HepG2 (cell line): ENCODE measurements around the gene KLF16. TPM values are rescaled to one million over a fixed set of nuclear protein-coding genes. Genes with fewer than 3 reads are reported as not detected.
A peak's percentile ranks its signal among the peaks of the same experiment; 100 is the strongest.

ENCODE experiments used
- AHR ChIP-seq: IDR thresholded peaks from 2 replicates; pipeline ENCODE4 v1.6.1; 2018; ENCODE audit warnings: missing genetic modification reagents, missing compliant biosample characterization
- ARID2 ChIP-seq: sonication (generic); formaldehyde crosslinking; IDR thresholded peaks from 2 replicates; pipeline ENCODE4 v1.8.1; 2022; ENCODE audit warnings: mild to moderate bottlenecking, missing genetic modification reagents, borderline replicate concordance
- ARNT ChIP-seq: fragments of 450-650 bp; IDR thresholded peaks from 2 replicates; pipeline ENCODE4 v1.6.1; 2017
- ATF7-NPFF ChIP-seq: sonication (generic); formaldehyde crosslinking; IDR thresholded peaks from 2 replicates; pipeline ENCODE4 v1.8.1; 2023; ENCODE audit warnings: mild to moderate bottlenecking, low read depth, missing genetic modification reagents, moderate library complexity
- CBX1 ChIP-seq: IDR thresholded peaks from one replicate; pipeline ENCODE4 v1.6.1; 2016; ENCODE audit warnings: antibody characterized with exemption, low read depth
- EEA1 ChIP-seq: sonication (generic); formaldehyde crosslinking; IDR thresholded peaks from 2 replicates; pipeline ENCODE4 v1.5.1; 2020; ENCODE audit warnings: mild to moderate bottlenecking, missing genetic modification reagents, borderline replicate concordance
- GPN1 ChIP-seq: sonication (generic); formaldehyde crosslinking; IDR thresholded peaks from 2 replicates; pipeline ENCODE4 v1.5.1; 2020; ENCODE audit warnings: missing genetic modification reagents, borderline replicate concordance
- HNF4A ChIP-seq: sonication (generic); formaldehyde crosslinking; IDR thresholded peaks from 2 replicates; pipeline ENCODE4 v1.4.0; 2020; ENCODE audit warnings: missing genetic modification reagents
- IKZF1 ChIP-seq: fragments of 450-650 bp; IDR thresholded peaks from 2 replicates; pipeline ENCODE4 v1.7.1; 2016
- KMT2A ChIP-seq: sonication (generic); formaldehyde crosslinking; IDR thresholded peaks from 2 replicates; pipeline ENCODE4 v1.4.0; 2020; ENCODE audit warnings: missing genetic modification reagents
- MEF2D ChIP-seq: sonication (generic); formaldehyde crosslinking; IDR thresholded peaks from 2 replicates; pipeline ENCODE4 v1.5.1; 2020; ENCODE audit warnings: mild to moderate bottlenecking, missing genetic modification reagents
- NFIB ChIP-seq: sonication (generic); formaldehyde crosslinking; IDR thresholded peaks from 2 replicates; pipeline ENCODE4 v1.9.0; 2021; ENCODE audit warnings: missing genetic modification reagents, mild to moderate bottlenecking, borderline replicate concordance
- RCOR2 ChIP-seq: IDR thresholded peaks from 2 replicates; pipeline ENCODE4 v1.6.1; 2016; ENCODE audit warnings: missing biosample characterization, missing genetic modification reagents
- SMAD1 ChIP-seq: sonication (generic); formaldehyde crosslinking; IDR thresholded peaks from 2 replicates; pipeline ENCODE4 v1.4.0; 2020; ENCODE audit warnings: missing genetic modification reagents, low read depth, mild to moderate bottlenecking, borderline replicate concordance
- WIZ ChIP-seq: sonication (generic); formaldehyde crosslinking; IDR thresholded peaks from 2 replicates; pipeline ENCODE4 v1.5.1; 2020; ENCODE audit warnings: mild to moderate bottlenecking, missing genetic modification reagents
- ZBTB1 ChIP-seq: sonication (generic); formaldehyde crosslinking; IDR thresholded peaks from 2 replicates; pipeline ENCODE4 v1.4.0; 2020; ENCODE audit warnings: missing genetic modification reagents, borderline replicate concordance
- ZBTB7A ChIP-seq: sonication (generic); formaldehyde crosslinking; IDR thresholded peaks from 2 replicates; pipeline ENCODE4 v1.8.0; 2022; ENCODE audit warnings: mild to moderate bottlenecking, missing genetic modification reagents
- ZFP36L2 ChIP-seq: sonication (generic); formaldehyde crosslinking; IDR thresholded peaks from 2 replicates; pipeline ENCODE4 v1.4.0; 2020; ENCODE audit warnings: missing genetic modification reagents
- ZFP90 ChIP-seq: sonication (generic); formaldehyde crosslinking; IDR thresholded peaks from 2 replicates; pipeline ENCODE4 v1.8.0; 2022; ENCODE audit warnings: missing genetic modification reagents, mild to moderate bottlenecking, inconsistent platforms, borderline replicate concordance
- ZKSCAN8 ChIP-seq: IDR thresholded peaks from 2 replicates; pipeline ENCODE4 v1.6.1; 2016; ENCODE audit warnings: borderline replicate concordance, missing genetic modification reagents, missing compliant biosample characterization
- ZNF138 ChIP-seq: sonication (generic); formaldehyde crosslinking; IDR thresholded peaks from 2 replicates; pipeline ENCODE4 v1.5.0; 2020; ENCODE audit warnings: mild to moderate bottlenecking, low read depth, missing genetic modification reagents
- ZNF235 ChIP-seq: sonication (generic); formaldehyde crosslinking; IDR thresholded peaks from 2 replicates; pipeline ENCODE4 v1.8.1; 2023; ENCODE audit warnings: mild to moderate bottlenecking, missing genetic modification reagents, borderline replicate concordance
- ZNF430 ChIP-seq: sonication (generic); formaldehyde crosslinking; IDR thresholded peaks from 2 replicates; pipeline ENCODE4 v1.9.0; 2021; ENCODE audit warnings: mild to moderate bottlenecking, missing genetic modification reagents
- ZNF552 ChIP-seq: sonication (generic); formaldehyde crosslinking; IDR thresholded peaks from 2 replicates; pipeline ENCODE4 v1.9.0; 2022; ENCODE audit warnings: missing genetic modification reagents, mild to moderate bottlenecking, borderline replicate concordance
- ZNF83 ChIP-seq: sonication (generic); formaldehyde crosslinking; IDR thresholded peaks from 2 replicates; pipeline ENCODE4 v1.4.0; 2020; ENCODE audit warnings: missing genetic modification reagents, mild to moderate bottlenecking, borderline replicate concordance
- polyA plus RNA-seq, 8 experiments: library from polyadenylated mRNA; depleted of rRNA in 3 of 8; stranded (reverse) in 7 of 8; unstranded in 1 of 8; fragments of >200 nt; fragmentation: Illumina TruSeq in 4 of 8; extraction: Trizol in 4 of 8; gene quantifications; 2 replicates each; pipeline versions ENCODE4 v1.2.1 to v1.2.3, GENCODE V29; 2011 to 2016; ENCODE audit warnings: low read depth in 4 of 8, missing spikeins in 1 of 8, mixed read lengths in 1 of 8; ENCODE audit not compliant: insufficient read depth in 1 of 8
- total RNA-seq, 5 experiments: library from RNA; depleted of rRNA; stranded (reverse); fragments of >200 nt; fragmentation: Illumina TruSeq; extraction: Trizol; gene quantifications; 2 replicates each; pipeline ENCODE4 v1.2.3, GENCODE V29; 2016; ENCODE audit warnings: low read depth in 1 of 5
- TF ChIP-seq, protein P1 (sequence below): sonication (generic); formaldehyde crosslinking; IDR thresholded peaks from 2 replicates; pipeline ENCODE4 v1.4.0; 2020; ENCODE audit warnings: missing genetic modification reagents
- TF ChIP-seq, protein P2 (sequence below): IDR thresholded peaks from 2 replicates; pipeline ENCODE4 v1.6.1; 2012; ENCODE audit warnings: inconsistent platforms
- TF ChIP-seq, protein P3 (sequence below): sonication (generic); formaldehyde crosslinking; IDR thresholded peaks from 2 replicates; pipeline ENCODE4 v1.5.1; 2020; ENCODE audit warnings: mild to moderate bottlenecking, missing genetic modification reagents, borderline replicate concordance

KLF16 gene
- total and polyA plus RNA-seq, 2 of the 13 experiments (the other 11 are each of a cell fraction or from before 2014, with no cell fraction given): 3.5 to 6.7 TPM

DNA sequence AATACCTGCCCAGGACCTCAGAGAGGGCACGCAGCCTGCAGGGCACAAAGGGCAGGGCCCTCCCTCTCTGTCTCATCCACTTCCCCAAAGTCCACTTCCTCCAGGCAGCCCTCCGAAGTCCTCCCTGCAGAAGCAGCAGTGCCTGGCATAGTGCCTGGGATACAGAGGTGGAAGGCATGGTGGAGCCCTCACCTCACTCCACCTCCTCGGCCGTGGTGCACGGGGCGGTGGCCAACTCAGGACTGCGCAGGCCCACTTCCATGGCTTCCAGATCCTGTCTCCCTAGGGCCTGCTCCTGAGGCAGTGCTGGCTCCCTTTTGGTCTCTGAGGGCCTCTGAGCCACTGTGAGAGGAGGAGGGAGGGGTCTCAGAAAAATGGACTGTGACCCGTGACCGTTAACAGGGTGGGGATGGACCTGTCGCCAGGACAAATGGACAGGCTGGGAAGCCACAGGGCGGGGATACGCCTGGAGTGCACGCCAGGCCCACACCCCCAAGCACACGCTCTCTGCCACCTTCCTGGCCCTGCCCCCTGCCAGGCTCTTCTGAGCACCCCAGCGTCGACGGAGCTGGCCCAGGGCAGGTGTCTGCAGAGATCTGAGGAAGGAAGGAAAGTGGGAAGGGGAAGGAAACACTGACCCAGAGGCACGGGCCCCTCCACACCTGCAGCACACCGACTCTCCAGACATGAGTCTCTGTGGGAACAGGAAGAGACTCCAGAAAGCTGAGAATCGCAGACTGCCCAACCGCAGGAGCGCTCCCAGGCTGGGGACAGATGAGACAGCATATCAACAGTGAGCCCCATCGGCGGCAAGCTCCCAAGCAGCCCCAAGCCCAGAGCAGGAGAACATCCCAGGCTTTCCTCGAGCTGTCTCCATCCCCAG is 23.5 kb downstream of the KLF16 start (continued):
- TF ChIP-seq ZFP90 (CRISPR knock-in tag) (no peak), EEA1 (CRISPR knock-in tag) (0 out of 2 replicates have a peak, but pooled peaks have one; percentile 28), IKZF1 (no peak), CBX1 (no peak), ZNF138 (no peak), ZNF83 (no peak), MEF2D (CRISPR knock-in tag) (0 out of 2 replicates have a peak, but pooled peaks have one; percentile 55), ZFP36L2 (no peak), ZBTB1 (CRISPR knock-in tag) (no peak), NFIB (CRISPR knock-in tag) (no peak), ZNF552 (CRISPR knock-in tag) (no peak), SMAD1 (CRISPR knock-in tag) (no peak), ATF7-NPFF (CRISPR knock-in tag) (no peak), GPN1 (CRISPR knock-in tag) (no peak), KMT2A (CRISPR knock-in tag) (no peak; the same call in 1 of the 2 replicates), RCOR2 (CRISPR knock-in tag) (no peak), ZNF235 (CRISPR knock-in tag) (no peak), WIZ (CRISPR knock-in tag) (no peak), ARID2 (CRISPR knock-in tag) (no peak), ARNT (no peak), ZBTB7A (CRISPR knock-in tag) (no peak), ZNF430 (CRISPR knock-in tag) (no peak), AHR (CRISPR knock-in tag) (no peak), HNF4A (CRISPR knock-in tag) (peak; percentile 77), ZKSCAN8 (CRISPR knock-in tag) (no peak)
- TF ChIP-seq, protein P1, sequence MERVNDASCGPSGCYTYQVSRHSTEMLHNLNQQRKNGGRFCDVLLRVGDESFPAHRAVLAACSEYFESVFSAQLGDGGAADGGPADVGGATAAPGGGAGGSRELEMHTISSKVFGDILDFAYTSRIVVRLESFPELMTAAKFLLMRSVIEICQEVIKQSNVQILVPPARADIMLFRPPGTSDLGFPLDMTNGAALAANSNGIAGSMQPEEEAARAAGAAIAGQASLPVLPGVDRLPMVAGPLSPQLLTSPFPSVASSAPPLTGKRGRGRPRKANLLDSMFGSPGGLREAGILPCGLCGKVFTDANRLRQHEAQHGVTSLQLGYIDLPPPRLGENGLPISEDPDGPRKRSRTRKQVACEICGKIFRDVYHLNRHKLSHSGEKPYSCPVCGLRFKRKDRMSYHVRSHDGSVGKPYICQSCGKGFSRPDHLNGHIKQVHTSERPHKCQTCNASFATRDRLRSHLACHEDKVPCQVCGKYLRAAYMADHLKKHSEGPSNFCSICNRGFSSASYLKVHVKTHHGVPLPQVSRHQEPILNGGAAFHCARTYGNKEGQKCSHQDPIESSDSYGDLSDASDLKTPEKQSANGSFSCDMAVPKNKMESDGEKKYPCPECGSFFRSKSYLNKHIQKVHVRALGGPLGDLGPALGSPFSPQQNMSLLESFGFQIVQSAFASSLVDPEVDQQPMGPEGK (CRISPR knock-in tag): peak; percentile 45; the same call in 1 of the 2 replicates
- TF ChIP-seq, protein P2, sequence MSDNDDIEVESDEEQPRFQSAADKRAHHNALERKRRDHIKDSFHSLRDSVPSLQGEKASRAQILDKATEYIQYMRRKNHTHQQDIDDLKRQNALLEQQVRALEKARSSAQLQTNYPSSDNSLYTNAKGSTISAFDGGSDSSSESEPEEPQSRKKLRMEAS: no peak; the same call in 1 of the 2 replicates
- TF ChIP-seq, protein P3, sequence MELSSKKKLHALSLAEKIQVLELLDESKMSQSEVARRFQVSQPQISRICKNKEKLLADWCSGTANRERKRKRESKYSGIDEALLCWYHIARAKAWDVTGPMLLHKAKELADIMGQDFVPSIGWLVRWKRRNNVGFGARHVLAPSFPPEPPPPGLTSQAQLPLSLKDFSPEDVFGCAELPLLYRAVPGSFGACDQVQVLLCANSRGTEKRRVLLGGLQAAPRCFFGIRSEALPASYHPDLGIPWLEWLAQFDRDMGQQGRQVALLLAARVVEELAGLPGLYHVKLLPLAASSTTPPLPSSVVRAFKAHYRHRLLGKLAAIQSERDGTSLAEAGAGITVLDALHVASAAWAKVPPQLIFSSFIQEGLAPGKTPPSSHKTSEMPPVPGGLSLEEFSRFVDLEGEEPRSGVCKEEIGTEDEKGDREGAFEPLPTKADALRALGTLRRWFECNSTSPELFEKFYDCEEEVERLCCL (CRISPR knock-in tag): no peak
